Stimulated activated CD8-positive, alpha-beta memory T cell treated with anti-CD3 and anti-CD28 coated beads, Interleukin-12 subunit alpha, Interleukin-12 subunit beta, amount 100 ng/mL, for 4 hours (primary cell): Measurements from ENCODE around the gene EVX1.

Experiments used
- DNase-seq: peaks from one replicate; pipeline ENCODE4 v3.0.0-alpha.2; 2020; ENCODE audit warnings: low read depth

The EVX1 gene

DNA sequence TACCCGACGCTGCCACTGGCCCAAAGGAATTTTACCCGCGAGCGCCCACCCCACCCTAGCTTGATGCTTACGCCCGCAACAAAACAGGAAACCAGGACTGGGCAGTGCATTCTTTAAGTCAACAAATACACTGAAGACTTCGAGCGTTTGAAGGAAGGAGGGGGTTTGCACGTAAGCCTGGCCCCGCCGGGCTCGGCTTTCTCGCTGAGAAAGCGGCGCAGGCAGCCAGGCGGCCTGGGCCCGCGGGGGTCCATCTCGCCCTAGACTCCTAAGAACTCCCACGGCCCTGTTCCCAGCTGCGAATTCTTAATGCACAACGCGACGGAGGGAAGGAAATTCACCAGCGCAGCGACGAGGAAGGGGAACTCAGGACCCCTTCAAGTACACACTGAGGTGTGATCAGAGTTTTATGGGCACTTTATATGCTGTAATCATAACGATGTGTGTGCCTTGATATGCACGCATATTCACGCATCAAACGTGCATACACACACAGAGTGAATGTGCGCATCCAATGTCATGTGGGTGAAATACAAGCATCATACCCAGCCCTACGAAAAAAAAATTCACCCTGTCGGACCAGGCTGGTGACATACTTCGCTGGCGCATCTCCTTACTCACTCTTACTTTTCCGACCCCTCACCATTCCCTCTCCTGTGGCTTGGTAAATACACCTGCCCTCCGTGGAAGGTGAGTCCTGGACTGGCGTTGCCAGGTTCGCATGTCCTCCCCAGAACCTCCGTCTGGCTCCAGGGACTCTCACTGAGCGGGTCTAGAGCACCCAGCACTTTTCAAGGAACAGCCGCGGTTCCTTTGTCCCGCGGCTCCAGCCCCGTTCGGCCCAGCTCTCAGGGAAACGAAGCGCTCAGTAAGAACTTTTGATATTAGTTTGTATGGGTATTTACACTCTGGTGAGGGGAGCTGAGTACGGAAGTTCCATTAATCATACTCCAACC is 37.0 kb upstream of the EVX1 start:
- no peak for DNase-seq

GRCh38 chr7:27207348-27207985 is 35.1 kb upstream of the EVX1 start:
- no peak for DNase-seq

GRCh38 chr7:27208998-27209397 is 33.6 kb upstream of the EVX1 start:
- no peak for DNase-seq

- no peak for DNase-seq
These were observed 32.6 kb upstream of the EVX1 start for GRCh38 chr7:27209933-27210440.

- no peak for DNase-seq
These were observed 32.0 kb upstream of the EVX1 start for GRCh38 chr7:27210441-27211083.

- DNase-seq: no peak
These were observed 31.5 kb upstream of the EVX1 start for GRCh38 chr7:27211084-27211446.

GRCh38 chr7:27211764-27212204 is 30.8 kb upstream of the EVX1 start:
- DNase-seq: no peak

DNA sequence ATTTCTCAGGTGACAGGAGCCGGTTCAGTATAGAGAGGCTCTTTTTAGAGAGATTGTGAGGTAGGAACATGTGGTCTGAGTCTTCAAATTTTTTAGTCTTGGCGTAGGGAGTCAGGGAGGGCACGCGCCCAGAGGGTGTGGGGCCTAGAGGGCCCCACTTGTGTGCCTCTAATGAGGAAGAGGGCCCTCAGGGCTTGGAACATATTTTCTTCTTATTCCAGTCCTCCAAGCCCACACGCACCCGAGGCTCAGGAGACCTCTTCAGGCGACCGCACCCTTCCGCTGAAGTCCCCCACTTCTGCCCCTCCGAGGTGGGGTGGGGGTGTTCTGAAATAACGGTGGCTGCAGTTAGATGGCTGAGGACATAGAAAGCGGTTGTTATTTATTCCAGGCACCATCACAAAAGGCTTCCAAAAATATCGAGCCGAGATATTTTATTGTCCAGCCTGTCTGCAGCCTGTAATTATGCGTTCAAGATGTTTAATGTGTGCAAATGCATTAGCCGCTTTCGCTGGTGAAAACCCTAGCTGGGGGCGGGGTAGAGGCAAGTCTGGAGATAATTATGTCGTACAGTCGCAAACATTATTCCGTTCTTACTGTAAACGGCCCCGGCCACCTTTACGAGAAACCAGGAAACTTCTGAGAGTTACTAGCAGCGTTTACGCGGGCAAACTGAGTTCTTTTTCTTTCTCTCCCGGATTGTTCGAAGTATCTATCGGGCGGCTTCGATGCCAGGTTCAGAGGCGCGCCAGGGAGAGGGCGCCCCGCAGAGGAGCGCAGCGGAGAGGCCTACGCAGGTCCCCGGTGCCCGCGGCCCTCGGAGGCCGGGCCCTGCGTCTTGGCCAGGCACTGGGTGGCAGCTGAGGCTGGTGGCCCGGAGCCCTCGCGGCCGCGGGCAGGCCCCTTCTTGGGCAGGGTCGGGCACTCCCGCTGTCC is 29.8 kb upstream of the EVX1 start:
- no peak for DNase-seq

DNA sequence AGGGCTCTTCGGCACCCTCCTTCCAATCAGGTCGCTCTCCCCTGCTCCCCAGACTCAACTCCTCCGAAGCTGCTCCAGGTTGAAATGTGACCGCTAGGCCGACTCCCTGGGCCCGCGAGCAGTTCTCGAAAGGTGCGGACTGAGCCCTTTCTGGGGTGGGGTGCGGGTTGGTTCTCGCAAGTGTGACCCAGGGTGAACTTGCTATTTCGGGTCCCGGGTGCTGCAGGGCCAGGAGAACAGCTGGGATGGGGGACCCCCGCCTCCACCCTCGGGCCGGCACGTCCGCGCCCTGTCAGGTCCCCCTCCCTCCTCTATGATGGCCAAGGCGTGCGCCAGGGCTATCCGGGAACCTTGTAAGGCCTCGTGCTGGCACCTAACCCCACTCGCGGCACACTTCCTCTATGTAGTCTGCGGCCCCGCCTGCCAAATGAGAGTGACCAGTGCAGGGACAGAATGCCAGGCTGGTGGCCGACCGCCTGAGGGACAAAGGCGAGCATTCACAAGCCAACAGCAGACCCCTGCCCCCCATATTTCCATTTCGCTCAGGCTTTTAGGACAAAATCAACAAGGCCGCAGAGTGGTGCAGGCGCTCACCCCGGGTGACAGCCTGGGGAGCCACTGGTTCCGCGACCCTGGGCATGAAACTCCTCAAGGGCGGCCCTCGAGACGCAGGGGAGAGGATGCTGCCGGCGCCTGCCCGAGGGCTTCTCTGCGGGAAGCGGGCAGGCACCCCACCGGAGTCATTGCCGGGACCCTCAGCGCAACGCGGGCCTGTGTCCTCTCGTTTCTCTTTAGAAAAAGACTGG is 29.0 kb upstream of the EVX1 start:
- no peak for DNase-seq

DNA sequence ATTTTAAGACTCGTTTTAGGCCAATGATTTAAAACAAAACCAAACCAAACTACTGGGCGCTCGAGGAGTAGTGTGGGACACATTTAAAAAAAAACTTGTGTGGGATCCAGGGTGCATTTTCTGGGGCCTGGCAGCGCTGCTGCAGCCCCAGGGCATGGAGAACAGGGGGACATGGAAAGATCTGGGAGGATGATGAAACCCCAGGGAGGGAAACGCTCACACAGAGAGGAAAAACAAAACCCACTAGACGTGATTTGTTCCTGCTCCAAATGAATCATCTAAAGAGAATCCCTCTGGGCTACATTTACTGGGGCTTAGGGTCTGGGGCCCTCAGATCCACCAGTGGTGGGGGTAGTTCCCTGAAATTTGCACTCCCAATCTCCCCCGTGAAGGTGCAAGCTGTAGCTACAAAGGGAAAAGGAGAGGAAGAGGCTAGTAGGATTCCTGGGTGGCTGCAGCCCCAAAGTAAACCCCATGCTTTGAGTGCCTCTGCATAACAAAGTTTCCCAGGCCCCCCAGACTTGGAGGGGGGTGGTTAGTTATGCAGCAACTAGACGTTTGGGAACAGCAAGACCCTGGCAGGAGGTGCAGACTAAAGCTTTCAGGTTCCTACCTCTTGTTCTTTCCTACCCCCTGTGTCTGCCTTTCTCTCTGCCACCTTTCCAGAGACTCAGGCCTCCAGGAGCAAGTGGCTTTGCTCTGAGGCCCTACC is 28.2 kb upstream of the EVX1 start:
- DNase-seq: no peak

- no peak for DNase-seq
These were observed 27.2 kb upstream of the EVX1 start for GRCh38 chr7:27215356-27215755.

- DNase-seq: no peak
These were observed 24.7 kb upstream of the EVX1 start for GRCh38 chr7:27217951-27218350.

DNA sequence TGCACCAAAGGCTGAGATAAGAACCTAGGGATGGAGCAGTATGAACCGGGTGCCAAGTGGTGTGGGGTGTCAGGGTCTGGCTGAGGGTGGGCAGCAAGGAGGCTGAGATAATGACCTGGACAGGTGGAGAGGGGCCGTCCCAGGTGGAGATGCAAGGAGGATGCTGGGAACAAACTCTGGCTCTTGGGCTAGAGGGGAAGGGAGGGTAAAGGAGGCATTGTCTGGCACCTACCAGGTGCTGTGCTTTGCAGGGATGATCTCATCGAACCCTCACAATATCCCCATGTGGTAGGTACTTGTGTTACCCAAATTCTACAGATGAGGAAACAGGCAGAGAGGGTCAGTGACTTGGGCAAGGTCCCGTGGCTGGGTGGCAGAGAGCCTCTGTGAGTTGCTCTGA is 22.8 kb upstream of the EVX1 start:
- no peak for DNase-seq

- DNase-seq: no peak
These were observed 22.1 kb upstream of the EVX1 start for GRCh38 chr7:27220440-27220955.

DNA sequence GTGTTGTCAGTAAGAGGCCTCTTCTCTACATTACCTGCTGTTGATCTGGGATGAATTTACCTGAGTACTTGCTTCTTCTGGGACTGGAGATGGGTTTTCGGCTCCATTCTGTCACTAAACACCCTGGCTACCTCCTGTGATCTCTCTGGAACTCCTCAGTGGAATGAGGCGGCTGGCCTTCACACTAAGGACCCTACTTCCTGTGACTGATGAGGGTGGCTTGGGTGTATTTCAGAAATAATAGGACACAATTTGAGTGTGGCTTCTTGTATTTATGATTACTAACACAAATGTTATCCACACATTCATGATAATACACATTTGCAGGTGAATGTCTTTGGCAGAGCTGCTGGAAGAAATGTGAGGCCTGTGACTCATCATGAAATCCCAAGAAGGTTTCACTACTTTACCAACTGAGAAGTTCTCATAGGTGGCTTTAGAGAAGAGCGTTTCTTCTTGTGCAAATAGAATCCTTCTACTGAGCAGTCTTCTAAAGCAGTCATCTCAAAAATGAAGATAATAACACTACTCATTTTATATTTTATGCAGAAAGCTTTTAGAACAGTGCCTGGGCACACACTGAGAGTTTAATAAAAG is 21.3 kb upstream of the EVX1 start:
- DNase-seq: no peak

GRCh38 chr7:27223941-27224575 is 18.5 kb upstream of the EVX1 start:
- no peak for DNase-seq

DNA sequence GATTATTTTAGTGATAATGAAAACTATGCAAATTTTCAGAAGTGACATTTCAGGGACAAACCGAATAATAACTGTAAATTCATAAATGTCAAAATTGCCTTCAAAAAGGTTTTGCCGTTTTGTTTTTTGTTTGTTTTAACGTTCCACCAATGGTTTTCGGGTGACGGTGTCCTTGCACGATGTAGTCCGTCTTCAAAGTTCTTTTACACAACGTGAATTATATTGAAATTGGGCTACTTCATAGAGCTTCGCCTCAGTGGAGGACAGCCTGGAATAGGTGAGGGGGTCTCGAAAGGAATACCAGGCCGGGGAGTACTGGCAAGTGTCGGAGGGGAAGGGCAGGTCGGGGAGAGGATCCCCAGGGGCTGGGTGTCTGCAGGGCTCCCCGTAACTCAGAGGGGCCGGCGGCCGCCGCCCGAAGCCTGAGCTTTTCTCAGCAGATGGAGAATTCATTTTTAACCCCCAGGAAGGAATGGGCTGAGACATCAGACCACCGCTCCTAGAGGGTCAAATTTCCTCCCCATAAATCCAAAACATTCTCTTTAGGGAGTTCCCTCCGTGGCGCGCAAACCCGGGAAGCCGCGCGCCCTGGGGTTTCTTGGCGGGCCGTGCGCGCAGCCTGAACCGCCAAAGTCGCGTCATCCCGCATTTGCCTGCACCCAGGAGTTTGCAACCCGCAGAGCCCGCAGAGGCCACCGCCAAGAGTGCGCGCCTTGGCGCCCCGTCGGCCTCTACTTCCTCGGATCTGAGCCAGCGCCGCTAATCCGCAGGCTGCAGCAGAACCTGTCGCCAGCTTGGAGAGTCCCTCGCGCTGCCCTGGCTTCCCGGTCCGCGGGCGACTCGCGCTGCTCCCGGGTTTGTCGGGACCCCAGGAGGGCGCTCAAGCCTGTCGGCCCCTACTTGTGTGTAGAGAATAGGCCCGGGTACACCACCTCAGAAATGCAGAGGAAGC is 17.3 kb upstream of the EVX1 start:
- no peak for DNase-seq

DNA sequence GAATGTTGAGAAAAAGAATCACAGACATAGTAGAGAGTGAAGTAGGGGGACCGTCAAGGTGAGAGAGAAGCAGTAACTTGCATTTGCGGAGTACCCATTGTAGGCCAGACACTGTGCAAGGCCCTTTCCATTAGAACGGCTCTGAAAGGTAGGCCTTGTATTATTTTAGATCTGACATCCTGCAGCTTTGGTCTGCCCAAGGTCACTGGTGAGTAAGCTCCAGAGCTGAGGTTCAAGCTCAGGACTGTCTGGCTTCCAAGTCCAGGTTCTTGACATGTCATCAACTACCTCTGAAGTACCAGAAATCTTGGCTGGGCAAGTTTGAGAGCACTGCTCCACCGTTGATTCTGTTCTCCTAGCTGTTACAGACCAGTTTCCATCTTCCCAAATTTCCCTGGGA is 13.2 kb upstream of the EVX1 start:
- no peak for DNase-seq
